GM12878 (cell line): ENCODE results near the gene DDX50. TPM values are rescaled to one million over a fixed set of nuclear protein-coding genes. Genes with fewer than 3 reads are reported as not detected.

Experiments
- BCL3 ChIP-seq: IDR thresholded peaks from 2 replicates; pipeline ENCODE4 v1.6.1; 2011; ENCODE audit warnings: borderline replicate concordance, low read depth, mild to moderate bottlenecking, moderate library complexity, low read length; ENCODE audit not compliant: insufficient read depth, poor library complexity, severe bottlenecking
- BHLHE40 ChIP-seq, 2 experiments: fragments of 450-650 bp in 1 of 2; IDR thresholded peaks; 2 replicates each; pipeline ENCODE4 v1.6.1; 2011 to 2017; ENCODE audit warnings: low read depth in 2 of 2, borderline replicate concordance in 1 of 2, improper control_type of control experiment in 1 of 2, low read length in 1 of 2, mild to moderate bottlenecking in 1 of 2
- ETV6 ChIP-seq, 2 experiments: fragments of 450-650 bp in 1 of 2; IDR thresholded peaks in 1 of 2; conservative IDR thresholded peaks in 1 of 2; 2 replicates each; pipeline ENCODE4 v1.6.1; 2014; ENCODE audit warnings: antibody characterized with exemption in 1 of 2, borderline replicate concordance in 1 of 2, low read depth in 1 of 2, mild to moderate bottlenecking in 1 of 2, moderate library complexity in 1 of 2
- IKZF1 ChIP-seq: fragments of 450-650 bp; conservative IDR thresholded peaks from 2 replicates; pipeline ENCODE4 v1.6.1; 2017; ENCODE audit warnings: antibody characterized with exemption, mild to moderate bottlenecking
- MXI1 ChIP-seq: fragments of 150-350 bp; IDR thresholded peaks from 2 replicates; pipeline ENCODE4 v1.6.1; 2011; ENCODE audit warnings: low read depth, mild to moderate bottlenecking, inconsistent platforms, low read length, improper control_type of control experiment
- NBN ChIP-seq: fragments of 450-650 bp; IDR thresholded peaks from 2 replicates; pipeline ENCODE4 v1.6.1; 2016
- POLR2A ChIP-seq: IDR thresholded peaks from 2 replicates; pipeline ENCODE4 v1.6.1; 2011; ENCODE audit warnings: low read depth, mild to moderate bottlenecking, low read length
- POU2F2 ChIP-seq: IDR thresholded peaks from 3 replicates; pipeline ENCODE4 v1.6.1; 2011; ENCODE audit warnings: low read depth, mild to moderate bottlenecking, low read length, borderline replicate concordance
- RUNX3 ChIP-seq: IDR thresholded peaks from 2 replicates; pipeline ENCODE4 v1.6.1; 2012; ENCODE audit warnings: low read length, inconsistent platforms
- TBL1XR1 ChIP-seq: IDR thresholded peaks from 2 replicates; pipeline ENCODE4 v1.6.1; 2012; ENCODE audit warnings: low read depth, low read length, improper control_type of control experiment
- YY1 ChIP-seq: IDR thresholded peaks from 2 replicates; pipeline ENCODE4 v1.6.1; 2011; ENCODE audit warnings: low read depth, mild to moderate bottlenecking, low read length
- ZNF687 ChIP-seq: fragments of 450-650 bp; IDR thresholded peaks from 2 replicates; pipeline ENCODE4 v1.6.1; 2017; ENCODE audit warnings: mild to moderate bottlenecking, moderate library complexity
- polyA plus RNA-seq, 11 experiments: library from polyadenylated mRNA; depleted of rRNA in 4 of 11; unstranded in 6 of 11; stranded (reverse) in 5 of 11; fragments of >200 nt; fragmentation: Nextera tagmentation in 4 of 11; fragmentation: Illumina TruSeq in 1 of 11; extraction: Ambion mirVana in 4 of 11; extraction: Trizol in 1 of 11; gene quantifications; 1 replicate in 1 of 11; 2 replicates in 10 of 11; pipeline versions ENCODE4 v1.2.1 to v1.2.3, GENCODE V29; 2011 to 2016; ENCODE audit warnings: inconsistent platforms in 2 of 11, missing spikeins in 2 of 11, low read depth in 1 of 11
- total RNA-seq, 4 experiments: library from RNA; depleted of rRNA in 3 of 4; stranded (reverse); fragments of >200 nt in 3 of 4; fragmentation: Illumina TruSeq in 1 of 4; extraction: Trizol in 1 of 4; gene quantifications; 2 replicates each; pipeline versions ENCODE4 v1.2.1 to v1.2.3, GENCODE V29; 2013 to 2021
- TF ChIP-seq, protein P1 (sequence below): fragments of 450-650 bp; IDR thresholded peaks from 2 replicates; pipeline ENCODE4 v1.6.1; 2017; ENCODE audit warnings: mild to moderate bottlenecking, moderate library complexity
- TF ChIP-seq, protein P2 (sequence below), 3 experiments: IDR thresholded peaks in 2 of 3; conservative IDR thresholded peaks in 1 of 3; 2 replicates each; pipeline ENCODE4 v1.5.1; 2011; ENCODE audit warnings: low read depth in 3 of 3, low read length in 3 of 3, mild to moderate bottlenecking in 3 of 3, control low read depth in 2 of 3, moderate library complexity in 2 of 3, inconsistent platforms in 1 of 3, mixed read lengths in 1 of 3; ENCODE audit not compliant: control insufficient read depth in 2 of 3, insufficient read depth in 1 of 3; ENCODE audit errors: extremely low read depth in 1 of 3

The DDX50 gene
- total and polyA plus RNA-seq, 10 of the 15 experiments (the other 5 are each of a cell fraction or from before 2014, with no cell fraction given) = 24.9 to 52.0 (median 36.8) TPM

DNA sequence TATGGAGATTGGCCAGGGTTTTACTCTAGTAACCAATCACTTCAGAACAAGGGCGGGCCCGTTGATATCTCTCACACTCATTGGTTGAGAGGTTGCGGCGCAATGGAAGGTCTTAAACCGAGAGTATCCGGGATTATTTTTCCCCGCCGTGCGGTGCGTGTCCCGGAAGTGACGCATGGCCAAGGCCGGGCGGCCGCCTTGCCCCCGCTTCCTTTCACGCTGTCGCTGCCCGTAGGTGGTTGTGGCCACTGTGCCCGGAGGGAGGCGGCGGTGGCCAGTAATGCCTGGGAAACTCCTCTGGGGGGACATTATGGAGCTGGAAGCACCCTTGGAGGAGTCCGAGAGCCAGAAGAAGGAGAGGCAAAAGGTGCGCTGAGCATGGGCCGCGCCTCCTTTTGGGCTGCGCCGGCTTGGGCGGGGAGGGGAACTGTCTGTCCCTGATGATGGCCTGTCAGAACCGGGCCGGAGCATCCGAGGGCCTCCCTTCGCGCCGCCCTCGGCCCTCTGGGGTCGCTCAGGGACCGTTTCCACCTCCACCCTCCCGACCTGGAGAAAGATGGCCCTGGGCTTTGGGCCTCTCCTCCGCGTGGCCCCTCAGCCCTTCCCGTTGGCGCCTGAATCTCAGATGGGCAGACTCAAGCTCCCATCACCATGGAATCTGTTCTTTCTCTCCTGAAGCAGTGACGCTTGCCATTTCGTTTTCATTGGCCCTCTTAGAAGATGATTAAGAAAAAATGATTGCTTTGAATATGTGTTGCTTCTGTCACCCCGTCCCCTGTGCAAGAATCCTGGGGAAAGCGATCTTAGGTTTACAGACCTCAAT, at the start of gene DDX50 (continued):
- TF ChIP-seq ZNF687 (peak; percentile 14), BCL3 (peak; percentile 26), MXI1 (peak; percentile 25), POLR2A (peak; percentile 91), BHLHE40 (IDR thresholded peaks at IDR 0.05; ENCODE audit: borderline replicate concordance in 1 of 2, low read depth in 2 of 2, low read length in 1 of 2) (peak in 1 of 2 experiments; percentile 41; a peak in 2 of 4 replicates), YY1 (peak; percentile 58; the same call in 1 of the 2 replicates), IKZF1 (peak; percentile 92), TBL1XR1 (no peak), POU2F2 (no peak), ETV6 (conservative IDR thresholded peaks at IDR 0.05 in 1 of 2, IDR thresholded peaks at IDR 0.05 in 1 of 2; ENCODE audit: borderline replicate concordance in 1 of 2, low read depth in 1 of 2) (peak in 1 of 2 experiments; percentile 75; a peak in 2 of 4 replicates), RUNX3 (peak; percentile 76), NBN (peak; percentile 44; the same call in 1 of the 2 replicates)
- TF ChIP-seq, protein P1, sequence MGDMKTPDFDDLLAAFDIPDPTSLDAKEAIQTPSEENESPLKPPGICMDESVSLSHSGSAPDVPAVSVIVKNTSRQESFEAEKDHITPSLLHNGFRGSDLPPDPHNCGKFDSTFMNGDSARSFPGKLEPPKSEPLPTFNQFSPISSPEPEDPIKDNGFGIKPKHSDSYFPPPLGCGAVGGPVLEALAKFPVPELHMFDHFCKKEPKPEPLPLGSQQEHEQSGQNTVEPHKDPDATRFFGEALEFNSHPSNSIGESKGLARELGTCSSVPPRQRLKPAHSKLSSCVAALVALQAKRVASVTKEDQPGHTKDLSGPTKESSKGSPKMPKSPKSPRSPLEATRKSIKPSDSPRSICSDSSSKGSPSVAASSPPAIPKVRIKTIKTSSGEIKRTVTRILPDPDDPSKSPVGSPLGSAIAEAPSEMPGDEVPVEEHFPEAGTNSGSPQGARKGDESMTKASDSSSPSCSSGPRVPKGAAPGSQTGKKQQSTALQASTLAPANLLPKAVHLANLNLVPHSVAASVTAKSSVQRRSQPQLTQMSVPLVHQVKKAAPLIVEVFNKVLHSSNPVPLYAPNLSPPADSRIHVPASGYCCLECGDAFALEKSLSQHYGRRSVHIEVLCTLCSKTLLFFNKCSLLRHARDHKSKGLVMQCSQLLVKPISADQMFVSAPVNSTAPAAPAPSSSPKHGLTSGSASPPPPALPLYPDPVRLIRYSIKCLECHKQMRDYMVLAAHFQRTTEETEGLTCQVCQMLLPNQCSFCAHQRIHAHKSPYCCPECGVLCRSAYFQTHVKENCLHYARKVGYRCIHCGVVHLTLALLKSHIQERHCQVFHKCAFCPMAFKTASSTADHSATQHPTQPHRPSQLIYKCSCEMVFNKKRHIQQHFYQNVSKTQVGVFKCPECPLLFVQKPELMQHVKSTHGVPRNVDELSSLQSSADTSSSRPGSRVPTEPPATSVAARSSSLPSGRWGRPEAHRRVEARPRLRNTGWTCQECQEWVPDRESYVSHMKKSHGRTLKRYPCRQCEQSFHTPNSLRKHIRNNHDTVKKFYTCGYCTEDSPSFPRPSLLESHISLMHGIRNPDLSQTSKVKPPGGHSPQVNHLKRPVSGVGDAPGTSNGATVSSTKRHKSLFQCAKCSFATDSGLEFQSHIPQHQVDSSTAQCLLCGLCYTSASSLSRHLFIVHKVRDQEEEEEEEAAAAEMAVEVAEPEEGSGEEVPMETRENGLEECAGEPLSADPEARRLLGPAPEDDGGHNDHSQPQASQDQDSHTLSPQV = 0 out of 2 replicates have a peak, but pooled peaks have one; percentile 42
- TF ChIP-seq, protein P2, sequence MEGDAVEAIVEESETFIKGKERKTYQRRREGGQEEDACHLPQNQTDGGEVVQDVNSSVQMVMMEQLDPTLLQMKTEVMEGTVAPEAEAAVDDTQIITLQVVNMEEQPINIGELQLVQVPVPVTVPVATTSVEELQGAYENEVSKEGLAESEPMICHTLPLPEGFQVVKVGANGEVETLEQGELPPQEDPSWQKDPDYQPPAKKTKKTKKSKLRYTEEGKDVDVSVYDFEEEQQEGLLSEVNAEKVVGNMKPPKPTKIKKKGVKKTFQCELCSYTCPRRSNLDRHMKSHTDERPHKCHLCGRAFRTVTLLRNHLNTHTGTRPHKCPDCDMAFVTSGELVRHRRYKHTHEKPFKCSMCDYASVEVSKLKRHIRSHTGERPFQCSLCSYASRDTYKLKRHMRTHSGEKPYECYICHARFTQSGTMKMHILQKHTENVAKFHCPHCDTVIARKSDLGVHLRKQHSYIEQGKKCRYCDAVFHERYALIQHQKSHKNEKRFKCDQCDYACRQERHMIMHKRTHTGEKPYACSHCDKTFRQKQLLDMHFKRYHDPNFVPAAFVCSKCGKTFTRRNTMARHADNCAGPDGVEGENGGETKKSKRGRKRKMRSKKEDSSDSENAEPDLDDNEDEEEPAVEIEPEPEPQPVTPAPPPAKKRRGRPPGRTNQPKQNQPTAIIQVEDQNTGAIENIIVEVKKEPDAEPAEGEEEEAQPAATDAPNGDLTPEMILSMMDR (IDR thresholded peaks at IDR 0.05 in 2 of 3, conservative IDR thresholded peaks at IDR 0.05 in 1 of 3; ENCODE audit: control insufficient read depth in 2 of 3, extremely low read depth in 1 of 3, insufficient read depth in 1 of 3, low read depth in 3 of 3, low read length in 3 of 3) = 0 out of 6 replicates have a peak, but pooled peaks of 2 of the 3 experiments have one; percentile 2 to 6
